SK-N-SH treated with all-trans-retinoic acid at 6 μM for 48 hours (cell line): ENCODE results near the gene DSCAM.

Experiments used
- ATAC-seq: fragments of 200-7000 bp; cut with Tn5 transposase; 3 replicates; pipeline ENCODE4 v1.9.1; 2020; ENCODE audit warnings: mild to moderate bottlenecking, moderate library complexity
- ARNTL ChIP-seq: fragments of 450-650 bp; formaldehyde crosslinking; IDR thresholded peaks from 2 replicates; pipeline ENCODE4 v1.5.0; 2020; ENCODE audit warnings: low read depth, mild to moderate bottlenecking, moderate library complexity, borderline replicate concordance
- BACH2 ChIP-seq: fragments of 250-450 bp; sonication (Bioruptor Pico); IDR thresholded peaks from 2 replicates; pipeline ENCODE4 v1.9.0; 2021; ENCODE audit warnings: mild to moderate bottlenecking, borderline replicate concordance
- CREB5 ChIP-seq: fragments of 250-450 bp; sonication (Bioruptor Pico); IDR thresholded peaks from 2 replicates; pipeline ENCODE4 v1.5.1; 2020; ENCODE audit warnings: low read depth, mild to moderate bottlenecking, moderate library complexity
- CSDC2 ChIP-seq: fragments of 250-450 bp; sonication (Bioruptor Pico); IDR thresholded peaks from 2 replicates; pipeline ENCODE4 v1.5.0; 2020; ENCODE audit warnings: mild to moderate bottlenecking, moderate library complexity
- ESRRG ChIP-seq: fragments of 250-450 bp; sonication (Bioruptor Pico); IDR thresholded peaks from 2 replicates; pipeline ENCODE4 v1.6.1; 2021; ENCODE audit warnings: mild to moderate bottlenecking
- GLIS3 ChIP-seq: fragments of 250-450 bp; sonication (Bioruptor Pico); IDR thresholded peaks from 2 replicates; pipeline ENCODE4 v1.5.0; 2020; ENCODE audit warnings: mild to moderate bottlenecking, moderate library complexity
- ISL1 ChIP-seq: fragments of 250-450 bp; sonication (Bioruptor Pico); IDR thresholded peaks from 2 replicates; pipeline ENCODE4 v2.1.2; 2022; ENCODE audit warnings: mild to moderate bottlenecking, moderate library complexity
- OSR1 ChIP-seq: fragments of 250-450 bp; sonication (Bioruptor Pico); IDR thresholded peaks from 2 replicates; pipeline ENCODE4 v1.8.0; 2022; ENCODE audit warnings: moderate library complexity, mild to moderate bottlenecking, inconsistent platforms
- PATZ1 ChIP-seq: fragments of 250-450 bp; sonication (Bioruptor Pico); IDR thresholded peaks from 2 replicates; pipeline ENCODE4 v1.8.0; 2020; ENCODE audit warnings: mild to moderate bottlenecking, moderate library complexity, borderline replicate concordance
- POU6F1 ChIP-seq: fragments of 250-450 bp; sonication (Bioruptor Pico); IDR thresholded peaks from 2 replicates; pipeline ENCODE4 v1.8.0; 2021; ENCODE audit warnings: low read depth, mild to moderate bottlenecking, moderate library complexity, borderline replicate concordance
- PPARA ChIP-seq: fragments of 250-450 bp; sonication (Bioruptor Pico); IDR thresholded peaks from 2 replicates; pipeline ENCODE4 v1.5.0; 2020; ENCODE audit warnings: mild to moderate bottlenecking, borderline replicate concordance
- RARB ChIP-seq: fragments of 250-450 bp; sonication (Bioruptor Pico); IDR thresholded peaks from 2 replicates; pipeline ENCODE4 v1.8.0; 2021; ENCODE audit warnings: mild to moderate bottlenecking, moderate library complexity
- SNAI2 ChIP-seq: fragments of 250-450 bp; sonication (Bioruptor Pico); IDR thresholded peaks from 2 replicates; pipeline ENCODE4 v1.5.0; 2020; ENCODE audit warnings: mild to moderate bottlenecking, moderate library complexity
- TCF4 ChIP-seq: fragments of 250-450 bp; sonication (Bioruptor Pico); IDR thresholded peaks from 2 replicates; pipeline ENCODE4 v1.8.0; 2021; ENCODE audit warnings: mild to moderate bottlenecking, moderate library complexity, borderline replicate concordance
- TOX ChIP-seq: fragments of 250-450 bp; sonication (Bioruptor Pico); IDR thresholded peaks from 2 replicates; pipeline ENCODE4 v1.8.0; 2021; ENCODE audit warnings: mild to moderate bottlenecking, moderate library complexity, borderline replicate concordance
- TSHZ2 ChIP-seq: fragments of 250-450 bp; sonication (Bioruptor Pico); IDR thresholded peaks from 2 replicates; pipeline ENCODE4 v1.5.0; 2020; ENCODE audit warnings: mild to moderate bottlenecking, moderate library complexity
- ZC3H10 ChIP-seq: fragments of 250-450 bp; sonication (Bioruptor Pico); IDR thresholded peaks from 2 replicates; pipeline ENCODE4 v1.5.1; 2021; ENCODE audit warnings: mild to moderate bottlenecking, moderate library complexity
- ZFP3 ChIP-seq: fragments of 250-450 bp; sonication (Bioruptor Pico); IDR thresholded peaks from 2 replicates; pipeline ENCODE4 v1.5.0; 2020; ENCODE audit warnings: mild to moderate bottlenecking, moderate library complexity
- ZFP30 ChIP-seq: fragments of 450-650 bp; formaldehyde crosslinking; IDR thresholded peaks from 2 replicates; pipeline ENCODE4 v1.5.0; 2022; ENCODE audit warnings: mild to moderate bottlenecking, moderate library complexity
- ZNF565 ChIP-seq: fragments of 450-650 bp; formaldehyde crosslinking; conservative IDR thresholded peaks from 2 replicates; pipeline ENCODE4 v1.5.0; 2020; ENCODE audit warnings: low read depth, mild to moderate bottlenecking, moderate library complexity
- ZNF70 ChIP-seq: fragments of 450-650 bp; formaldehyde crosslinking; IDR thresholded peaks from 2 replicates; pipeline ENCODE4 v1.5.0; 2020; ENCODE audit warnings: mild to moderate bottlenecking, moderate library complexity

Gene DSCAM

GRCh38 chr21:40151611-40152010 lies 695.3 kb downstream of the DSCAM start:
- no peak for ATAC-seq
- TF ChIP-seq ZFP30 (CRISPR knock-in tag) = no peak
- no peak for TF ChIP-seq PPARA
- TF ChIP-seq ZNF70 (CRISPR knock-in tag) = no peak
- no peak for TF ChIP-seq ISL1 (CRISPR knock-in tag)

GRCh38 chr21:40146216-40146837 lies 700.6 kb downstream of the DSCAM start:
- ATAC-seq = no peak
- TF ChIP-seq RARB (CRISPR knock-in tag) = no peak
- no peak for TF ChIP-seq SNAI2 (CRISPR knock-in tag)
- no peak for TF ChIP-seq ESRRG (CRISPR knock-in tag)
- no peak for TF ChIP-seq CSDC2 (CRISPR knock-in tag)
- no peak for TF ChIP-seq TCF4 (CRISPR knock-in tag)
- TF ChIP-seq CREB5 = no peak
- TF ChIP-seq ZC3H10 (CRISPR knock-in tag) = no peak
- TF ChIP-seq BACH2 (CRISPR knock-in tag) = no peak
- TF ChIP-seq GLIS3 (CRISPR knock-in tag) = no peak
- no peak for TF ChIP-seq TSHZ2 (CRISPR knock-in tag)
- no peak for TF ChIP-seq PATZ1 (CRISPR knock-in tag)
- TF ChIP-seq ZFP3 (CRISPR knock-in tag) = no peak
- no peak for TF ChIP-seq PPARA
- TF ChIP-seq ZNF70 (CRISPR knock-in tag) = no peak
- no peak for TF ChIP-seq TOX (CRISPR knock-in tag)
- no peak for TF ChIP-seq POU6F1 (CRISPR knock-in tag)
- no peak for TF ChIP-seq OSR1 (CRISPR knock-in tag)
- no peak for TF ChIP-seq ZFP30 (CRISPR knock-in tag)
- TF ChIP-seq ZNF565 (CRISPR knock-in tag) = no peak
- TF ChIP-seq ARNTL (CRISPR knock-in tag) = no peak

- no peak for ATAC-seq
- TF ChIP-seq ZNF70 (CRISPR knock-in tag) = no peak
Measured at GRCh38 chr21:40143822-40144525, 703.0 kb downstream of the DSCAM start.

- ATAC-seq = no peak
- no peak for TF ChIP-seq ZC3H10 (CRISPR knock-in tag)
- TF ChIP-seq TOX (CRISPR knock-in tag) = no peak
- no peak for TF ChIP-seq ZFP3 (CRISPR knock-in tag)
- TF ChIP-seq ZNF565 (CRISPR knock-in tag) = no peak
- no peak for TF ChIP-seq OSR1 (CRISPR knock-in tag)
- TF ChIP-seq ISL1 (CRISPR knock-in tag) = no peak
Measured at GRCh38 chr21:40141621-40142020, 705.3 kb downstream of the DSCAM start.
